HepG2 (cell line): ENCODE measurements around the gene PTPN13. TPM values are rescaled to one million over a fixed set of nuclear protein-coding genes. Genes with fewer than 3 reads are reported as not detected.

ENCODE experiments used
- ATAC-seq: fragments of 200-7000 bp; cut with Tn5 transposase; 3 replicates; pipeline ENCODE4 v1.9.1; 2020; ENCODE audit warnings: mild to moderate bottlenecking, moderate library complexity
- BruUV-seq: library from RNA; stranded (reverse); fragments of 400-500 nt; replicated peaks from 2 replicates; lab custom pipeline; 2021; lab: Mats Ljungman, UMichigan
- CTCF ChIA-PET: fragments of 300-600 bp; formaldehyde crosslinking; extraction: SDS; loops from one replicate; lab custom pipeline; 2021; ENCODE audit warnings: low total read pairs, inconsistent platforms, low intra/inter-chr PET ratio; lab: Yijun Ruan, JAX
- POLR2A ChIA-PET: fragments of 350-600 bp; sonication (Branson Sonifier 250); formaldehyde crosslinking; loops from one replicate; lab custom pipeline; 2020; ENCODE audit warnings: antibody characterized with exemption, inconsistent platforms; lab: Yijun Ruan, JAX
- DNase-seq: peaks from one replicate; pipeline ENCODE4 v3.0.0-alpha.2; 2015; ENCODE audit warnings: low spot score
- FAIRE-seq: peaks from 3 replicates; lab custom pipeline; 2011; peaks lifted over from hg19 to GRCh38; lab: Jason Lieb, UNC
- H2AFZ ChIP-seq: one replicate; pipeline ENCODE4 v1.6.1; 2011; ENCODE audit warnings: low read length, inconsistent platforms
- H3K27ac ChIP-seq: fragments of 300-600 bp; 3 replicates; pipeline ENCODE4 v1.8.0; 2011; ENCODE audit warnings: mixed run types, mild to moderate bottlenecking, mixed read lengths, low read length, inconsistent platforms; ENCODE audit not compliant: insufficient read depth; ENCODE audit errors: extremely low read length
- H3K27me3 ChIP-seq, 2 experiments: fragments of 200-600 bp in 1 of 2; 2 replicates in 1 of 2; 3 replicates in 1 of 2; pipeline versions ENCODE4 v1.6.0 to v1.8.0; 2011; ENCODE audit warnings: low read length in 2 of 2, mild to moderate bottlenecking in 2 of 2, moderate library complexity in 2 of 2, inconsistent platforms in 1 of 2; ENCODE audit not compliant: insufficient read depth in 2 of 2, control insufficient read depth in 1 of 2
- H3K36me3 ChIP-seq, 2 experiments: fragments of 200-600 bp in 1 of 2; replicated peaks in 1 of 2; 2 replicates in 1 of 2; 3 replicates in 1 of 2; pipeline versions ENCODE4 v1.5.1 to v1.8.0; 2011; ENCODE audit warnings: low read length in 2 of 2, inconsistent platforms in 1 of 2; ENCODE audit not compliant: insufficient read depth in 2 of 2, control insufficient read depth in 1 of 2
- H3K4me1 ChIP-seq: 2 replicates; pipeline ENCODE4 v1.5.1; 2012; ENCODE audit warnings: low read length, inconsistent platforms; ENCODE audit not compliant: insufficient read depth
- H3K4me2 ChIP-seq: 2 replicates; pipeline ENCODE4 v1.6.0; 2011; ENCODE audit warnings: low read depth, low read length, inconsistent platforms
- H3K4me3 ChIP-seq, 3 experiments: fragments of 200-600 bp in 1 of 3; sonication (generic), shearing (Covaris generic) in 1 of 3; replicated peaks in 1 of 3; 2 replicates each; pipeline ENCODE4 v1.5.1; 2011 to 2016; ENCODE audit warnings: low read length in 3 of 3, inconsistent platforms in 2 of 3, low read depth in 2 of 3, mild to moderate bottlenecking in 2 of 3, control low read depth in 1 of 3, mixed read lengths in 1 of 3; ENCODE audit not compliant: insufficient read depth in 1 of 3
- H3K79me2 ChIP-seq: one replicate; pipeline ENCODE4 v1.6.1; 2011; ENCODE audit warnings: low read length, inconsistent platforms; ENCODE audit not compliant: insufficient read depth
- H3K9ac ChIP-seq: 2 replicates; pipeline ENCODE4 v1.6.0; 2011; ENCODE audit warnings: mild to moderate bottlenecking, low read depth, low read length, inconsistent platforms; ENCODE audit not compliant: insufficient read depth
- H3K9me3 ChIP-seq: 2 replicates; pipeline ENCODE4 v1.5.1; 2012; ENCODE audit warnings: mild to moderate bottlenecking, low read length
- H4K20me1 ChIP-seq: 2 replicates; pipeline ENCODE4 v1.6.0; 2011; ENCODE audit warnings: inconsistent platforms, mild to moderate bottlenecking, low read length, moderate library complexity; ENCODE audit not compliant: insufficient read depth
- ARHGAP35 ChIP-seq: sonication (generic); formaldehyde crosslinking; IDR thresholded peaks from 2 replicates; pipeline ENCODE4 v1.9.0; 2022; ENCODE audit warnings: mild to moderate bottlenecking, inconsistent platforms, moderate library complexity, missing genetic modification reagents, borderline replicate concordance
- ATAD3A ChIP-seq: sonication (generic); formaldehyde crosslinking; IDR thresholded peaks from 2 replicates; pipeline ENCODE4 v1.4.0; 2020; ENCODE audit warnings: missing genetic modification reagents
- EEA1 ChIP-seq: sonication (generic); formaldehyde crosslinking; IDR thresholded peaks from 2 replicates; pipeline ENCODE4 v1.5.1; 2020; ENCODE audit warnings: mild to moderate bottlenecking, missing genetic modification reagents, borderline replicate concordance
- NCOA2 ChIP-seq: sonication (generic); formaldehyde crosslinking; IDR thresholded peaks from 2 replicates; pipeline ENCODE4 v1.8.0; 2022; ENCODE audit warnings: inconsistent platforms
- RARG ChIP-seq: sonication (generic); formaldehyde crosslinking; IDR thresholded peaks from 2 replicates; pipeline ENCODE4 v1.4.0; 2020; ENCODE audit warnings: low read depth, mild to moderate bottlenecking, missing genetic modification reagents
- SRSF4 ChIP-seq: fragments of 200-400 bp; formaldehyde crosslinking; IDR thresholded peaks from one replicate; pipeline ENCODE4 v1.6.1; 2018; ENCODE audit warnings: mild to moderate bottlenecking, low read depth, low read length, moderate library complexity; ENCODE audit not compliant: poor library complexity, severe bottlenecking
- TFDP2 ChIP-seq: sonication (generic); formaldehyde crosslinking; IDR thresholded peaks from 2 replicates; pipeline ENCODE4 v1.4.0; 2020; ENCODE audit warnings: missing genetic modification reagents
- ZIK1 ChIP-seq: sonication (generic); formaldehyde crosslinking; IDR thresholded peaks from 2 replicates; pipeline ENCODE4 v1.5.0; 2020; ENCODE audit warnings: mild to moderate bottlenecking, low read depth, missing genetic modification reagents, borderline replicate concordance
- ZNF343 ChIP-seq: sonication (generic); formaldehyde crosslinking; IDR thresholded peaks from 2 replicates; pipeline ENCODE4 v1.4.0; 2020; ENCODE audit warnings: mild to moderate bottlenecking, missing genetic modification reagents
- ZNF350 ChIP-seq: sonication (generic); formaldehyde crosslinking; IDR thresholded peaks from 2 replicates; pipeline ENCODE4 v1.4.0; 2020; ENCODE audit warnings: mild to moderate bottlenecking, low read depth, missing genetic modification reagents, borderline replicate concordance
- ZNF468 ChIP-seq: sonication (generic); formaldehyde crosslinking; IDR thresholded peaks from 2 replicates; pipeline ENCODE4 v1.8.0; 2022; ENCODE audit warnings: mild to moderate bottlenecking, moderate library complexity, missing genetic modification reagents
- ZNF557 ChIP-seq: sonication (generic); formaldehyde crosslinking; IDR thresholded peaks from 2 replicates; pipeline ENCODE4 v1.4.0; 2020; ENCODE audit warnings: missing genetic modification reagents
- ZNF619 ChIP-seq: sonication (generic); formaldehyde crosslinking; IDR thresholded peaks from 2 replicates; pipeline ENCODE4 v1.4.0; 2020; ENCODE audit warnings: mild to moderate bottlenecking, missing genetic modification reagents
- ZNF703 ChIP-seq: sonication (generic); formaldehyde crosslinking; IDR thresholded peaks from 2 replicates; pipeline ENCODE4 v1.5.1; 2020; ENCODE audit warnings: missing genetic modification reagents, mild to moderate bottlenecking, moderate library complexity, borderline replicate concordance
- ZNF784 ChIP-seq: sonication (generic); formaldehyde crosslinking; IDR thresholded peaks from 2 replicates; pipeline ENCODE4 v1.5.1; 2020; ENCODE audit warnings: missing genetic modification reagents, mild to moderate bottlenecking, borderline replicate concordance
- ZSCAN31 ChIP-seq: sonication (generic); formaldehyde crosslinking; IDR thresholded peaks from 2 replicates; pipeline ENCODE4 v1.5.0; 2020; ENCODE audit warnings: low read depth, mild to moderate bottlenecking, missing genetic modification reagents
- ZSCAN9 ChIP-seq: IDR thresholded peaks from 2 replicates; pipeline ENCODE4 v1.6.1; 2016; ENCODE audit warnings: borderline replicate concordance
- in situ Hi-C: cut with HindIII; loops from 2 replicates; pipeline ENCODE4 v1.10.0; 2017; ENCODE audit warnings: low pct_unique_long_range_greater_than_20kb; ENCODE audit not compliant: extremely low pct_ligation_motif_present
- intact Hi-C: fragments of 100-400 bp; cut with micrococcal nuclease; formaldehyde crosslinking; loops from one replicate; pipeline ENCODE4 v1.10.0; 2022; ENCODE audit not compliant: unreplicated experiment
- polyA plus RNA-seq, 8 experiments: library from polyadenylated mRNA; depleted of rRNA in 3 of 8; stranded (reverse) in 7 of 8; unstranded in 1 of 8; fragments of >200 nt; fragmentation: Illumina TruSeq in 4 of 8; extraction: Trizol in 4 of 8; gene quantifications; 2 replicates each; pipeline versions ENCODE4 v1.2.1 to v1.2.3, GENCODE V29; 2011 to 2016; ENCODE audit warnings: low read depth in 4 of 8, missing spikeins in 1 of 8, mixed read lengths in 1 of 8; ENCODE audit not compliant: insufficient read depth in 1 of 8
- total RNA-seq, 5 experiments: library from RNA; depleted of rRNA; stranded (reverse); fragments of >200 nt; fragmentation: Illumina TruSeq; extraction: Trizol; gene quantifications; 2 replicates each; pipeline ENCODE4 v1.2.3, GENCODE V29; 2016; ENCODE audit warnings: low read depth in 1 of 5

The PTPN13 gene
- total and polyA plus RNA-seq, 2 of the 13 experiments (the other 11 are each of a cell fraction or from before 2014, with no cell fraction given): not detected

- Histone ChIP-seq H3K27me3 (no peaks in the 10 kb centered on the region), H3K4me3 (no peak overlapping the region), H3K79me2 (no peaks in the 10 kb centered on the region), H3K4me2 (no peak overlapping the region), H3K4me1 (no peaks in the 10 kb centered on the region), H3K36me3 (no peaks in the 10 kb centered on the region), H3K9me3 (no peaks in the 10 kb centered on the region), H2AFZ (no peak overlapping the region), H3K27ac (no peak overlapping the region), H4K20me1 (no peaks in the 10 kb centered on the region), H3K9ac (no peak overlapping the region)
- FAIRE-seq (no peak), ATAC-seq (no peak), DNase-seq (no peak)
- ChIA-PET POLR2A (no interaction called here), CTCF (no interaction called here)
- no peak for TF ChIP-seq ZNF703 (CRISPR knock-in tag)
- TF ChIP-seq TFDP2 (CRISPR knock-in tag): no peak
- TF ChIP-seq ZNF784: no peak
- TF ChIP-seq ZNF557 (CRISPR knock-in tag): no peak
- no peak for TF ChIP-seq EEA1 (CRISPR knock-in tag)
- TF ChIP-seq ATAD3A (CRISPR knock-in tag): no peak
- no peak for TF ChIP-seq ZNF350 (CRISPR knock-in tag)
- no peak for TF ChIP-seq RARG (CRISPR knock-in tag)
- TF ChIP-seq ZNF619 (CRISPR knock-in tag): no peak
- no peak for TF ChIP-seq ZNF343 (CRISPR knock-in tag)
- no peak for TF ChIP-seq ZNF468
- TF ChIP-seq ZSCAN9 (CRISPR knock-in tag): no peak
- TF ChIP-seq NCOA2: no peak
- TF ChIP-seq ZSCAN31: no peak
- no peak for TF ChIP-seq ZIK1 (CRISPR knock-in tag)
- TF ChIP-seq ARHGAP35: no peak
- no peak for TF ChIP-seq SRSF4
- in situ Hi-C loops: no loop called here
- no TSS peak for BruUV-seq
- intact Hi-C loops: no loop called here
These were observed 12.7 kb downstream of the PTPN13 start for GRCh38 chr4:86606809-86607208.
